GM23338 (cell line): Measurements from ENCODE around the gene KRTAP5-1. TPM values are rescaled to one million over a fixed set of nuclear protein-coding genes. Genes with fewer than 3 reads are reported as not detected.

ENCODE experiments used
- ATAC-seq: fragments of 200-7000 bp; cut with Tn5 transposase; 3 replicates; pipeline ENCODE4 v1.9.1; 2020
- DNase-seq: peaks from one replicate; pipeline ENCODE4 v3.0.0-alpha.2; 2015; ENCODE audit warnings: low spot score
- H2AFZ ChIP-seq: fragments of 200-600 bp; sonication (generic); 2 replicates; pipeline ENCODE4 v1.8.0; 2016; ENCODE audit warnings: antibody characterized with exemption, mild to moderate bottlenecking, moderate library complexity
- H3F3A ChIP-seq: fragments of 200-600 bp; sonication (generic); replicated peaks from 2 replicates; pipeline ENCODE4 v1.8.0; 2017; ENCODE audit warnings: antibody characterized with exemption, mixed run types, low read depth
- H3K27ac ChIP-seq: fragments of 200-600 bp; sonication (generic); 2 replicates; pipeline ENCODE4 v1.6.1; 2016; ENCODE audit warnings: low read depth
- H3K27me3 ChIP-seq: fragments of 200-600 bp; sonication (generic); 2 replicates; pipeline ENCODE4 v1.8.0; 2016; ENCODE audit warnings: mild to moderate bottlenecking, mixed run types, moderate library complexity; ENCODE audit not compliant: insufficient read depth
- H3K36me3 ChIP-seq: fragments of 200-600 bp; sonication (generic); 2 replicates; pipeline ENCODE4 v1.8.0; 2016; ENCODE audit warnings: mild to moderate bottlenecking; ENCODE audit not compliant: insufficient read depth
- H3K4me1 ChIP-seq: fragments of 200-600 bp; sonication (generic); 2 replicates; pipeline ENCODE4 v1.8.0; 2016; ENCODE audit warnings: mild to moderate bottlenecking, moderate library complexity; ENCODE audit not compliant: insufficient read depth
- H3K4me2 ChIP-seq: fragments of 200-600 bp; sonication (generic); 2 replicates; pipeline ENCODE4 v1.7.1; 2017; ENCODE audit warnings: mixed run types
- H3K4me3 ChIP-seq: fragments of 200-600 bp; sonication (generic); 2 replicates; pipeline ENCODE4 v1.6.1; 2016; ENCODE audit warnings: mixed run types
- H3K79me2 ChIP-seq: fragments of 200-600 bp; sonication (generic); replicated peaks from 2 replicates; pipeline ENCODE4 v1.8.0; 2017; ENCODE audit warnings: mild to moderate bottlenecking; ENCODE audit not compliant: insufficient read depth
- H3K9me2 ChIP-seq: fragments of 200-600 bp; sonication (generic); 2 replicates; pipeline ENCODE4 v1.8.0; 2017; ENCODE audit not compliant: insufficient read depth
- H4K20me1 ChIP-seq: fragments of 200-600 bp; sonication (generic); replicated peaks from 2 replicates; pipeline ENCODE4 v1.8.0; 2017; ENCODE audit warnings: mild to moderate bottlenecking; ENCODE audit not compliant: insufficient read depth
- H3K27ac Mint-ChIP-seq: 2 replicates; pipeline ENCODE4 v1.8.0; 2020; ENCODE audit warnings: inconsistent platforms, mild to moderate bottlenecking, moderate library complexity, mixed read lengths
- H3K27me3 Mint-ChIP-seq: 3 replicates; pipeline ENCODE4 v1.8.0; 2022; ENCODE audit warnings: low read depth, mild to moderate bottlenecking, moderate library complexity, mixed read lengths, inconsistent platforms; ENCODE audit not compliant: insufficient read depth, poor library complexity
- H3K36me3 Mint-ChIP-seq: 3 replicates; pipeline ENCODE4 v1.8.0; 2021; ENCODE audit warnings: low read depth, mild to moderate bottlenecking, inconsistent platforms, moderate library complexity, mixed read lengths
- H3K4me1 Mint-ChIP-seq: 3 replicates; pipeline ENCODE4 v1.8.0; 2020; ENCODE audit warnings: mild to moderate bottlenecking, inconsistent platforms, mixed read lengths
- H3K4me3 Mint-ChIP-seq: 3 replicates; pipeline ENCODE4 v1.8.0; 2021; ENCODE audit warnings: moderate library complexity, mild to moderate bottlenecking, inconsistent platforms, mixed read lengths
- H3K9me3 Mint-ChIP-seq: 3 replicates; pipeline ENCODE4 v1.8.0; 2020; ENCODE audit warnings: moderate library complexity, mild to moderate bottlenecking, inconsistent platforms, mixed read lengths
- CTCF ChIP-seq, 2 experiments: fragments of 200-600 bp in 1 of 2; sonication (generic) in 1 of 2; conservative IDR thresholded peaks; 2 replicates each; pipeline versions ENCODE4 v1.5.1 to v1.6.1; 2016 to 2017; ENCODE audit warnings: antibody characterized with exemption in 2 of 2, low read depth in 2 of 2, mild to moderate bottlenecking in 2 of 2, moderate library complexity in 1 of 2
- EZH2 ChIP-seq: fragments of 200-600 bp; sonication (generic); IDR thresholded peaks from one replicate; pipeline ENCODE4 v1.8.0; 2017; ENCODE audit warnings: antibody characterized with exemption, mild to moderate bottlenecking, low read depth; ENCODE audit not compliant: unreplicated experiment
- EZH2phosphoT487 ChIP-seq: fragments of 200-600 bp; sonication (generic); IDR thresholded peaks from one replicate; pipeline ENCODE4 v1.8.1; 2018; ENCODE audit warnings: antibody characterized with exemption; ENCODE audit not compliant: unreplicated experiment
- JUNB ChIP-seq: IDR thresholded peaks from one replicate; pipeline ENCODE4 v1.6.1; 2016; ENCODE audit warnings: antibody characterized with exemption; ENCODE audit not compliant: unreplicated experiment
- NANOG ChIP-seq: IDR thresholded peaks from 2 replicates; pipeline ENCODE4 v1.6.1; 2016; ENCODE audit warnings: antibody characterized with exemption, borderline replicate concordance
- ZNF114 ChIP-seq: fragments of 250-450 bp; sonication (Bioruptor Pico); IDR thresholded peaks from 2 replicates; pipeline ENCODE4 v1.5.0; 2020; ENCODE audit warnings: mild to moderate bottlenecking, moderate library complexity
- ZNF331 ChIP-seq: fragments of 250-450 bp; sonication (Bioruptor Pico); IDR thresholded peaks from 2 replicates; pipeline ENCODE4 v1.5.0; 2020; ENCODE audit warnings: low read depth, mild to moderate bottlenecking, moderate library complexity
- polyA plus RNA-seq: library from polyadenylated mRNA; unstranded; fragments of >200 nt; fragmentation: Nextera tagmentation; extraction: Ambion mirVana; gene quantifications from 2 replicates; pipeline ENCODE4 v1.2.1, GENCODE V29; 2016
- total RNA-seq: library from RNA; depleted of rRNA; stranded (reverse); fragments of >200 nt; shearing (Covaris generic); gene quantifications from 2 replicates; pipeline ENCODE4 v1.2.3, GENCODE V29; 2014

The KRTAP5-1 gene
- total and polyA plus RNA-seq, 2 experiments from 2014 or later, result not detected

DNA sequence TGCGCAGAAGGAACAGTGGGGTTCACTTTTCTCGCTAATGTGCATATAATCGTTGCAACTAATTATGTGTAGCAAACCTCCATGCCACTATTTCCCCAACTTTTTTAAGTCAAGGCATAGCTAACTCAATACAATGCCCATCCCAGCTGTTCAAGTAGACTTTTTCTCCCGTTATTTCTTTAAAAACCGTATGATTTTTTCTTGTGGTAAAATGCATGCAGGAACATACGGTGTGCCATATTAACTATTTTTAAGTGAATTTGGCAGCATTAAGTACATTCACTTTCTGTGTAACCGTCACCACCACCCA, 10.2 kb downstream of the KRTAP5-1 start (continued):
- TF ChIP-seq EZH2phosphoT487, result no peak
- no peak for TF ChIP-seq ZNF331
- no peak for TF ChIP-seq EZH2

DNA sequence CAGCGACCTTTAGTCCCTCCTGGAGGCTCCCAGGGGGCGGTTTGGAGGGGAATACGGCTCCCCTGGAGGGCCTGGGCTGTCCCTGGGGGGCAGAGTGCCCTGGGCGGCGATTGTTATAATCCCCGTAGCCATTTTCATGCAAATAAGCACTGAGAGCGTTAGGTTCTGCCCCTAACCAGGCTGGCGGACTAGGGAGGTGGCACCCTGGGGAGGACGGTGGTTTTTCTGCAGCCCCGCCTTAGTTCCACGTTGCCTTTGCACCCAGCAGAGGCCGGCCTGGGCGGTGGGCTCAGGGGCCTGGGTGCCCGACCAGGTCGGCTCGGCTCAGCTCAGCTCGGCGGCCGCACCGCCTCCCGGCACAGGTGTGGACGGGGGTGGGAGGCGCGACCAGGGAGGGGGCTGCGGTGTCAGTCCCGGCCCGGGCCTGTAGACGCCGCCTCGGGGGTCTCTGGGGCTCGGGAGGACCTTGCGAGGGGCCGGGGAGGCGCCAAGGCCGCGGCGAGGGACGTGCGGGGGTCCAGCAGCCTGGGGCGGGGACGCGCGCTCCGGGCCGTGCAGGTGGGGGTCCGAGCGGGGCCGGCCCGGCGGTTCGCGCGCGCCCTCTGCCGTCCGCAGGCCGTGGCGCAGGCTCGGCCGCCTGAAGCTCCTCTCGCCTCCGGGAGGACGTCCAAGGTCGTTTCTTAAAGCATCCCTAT, 10.7 kb downstream of the KRTAP5-1 start:
- Histone ChIP-seq H2AFZ (no peak overlapping the region; the same call in 1 of the 2 replicates), H3K27me3 (peaks cover 58% of the 10 kb centered on the region), H3F3A (peaks cover 8% of the 10 kb centered on the region; the same call in 1 of the 2 replicates), H3K4me3 (peak overlapping the region; percentile 60), H3K36me3 (no peaks in the 10 kb centered on the region), H3K27ac (no peak overlapping the region), H3K9me2 (no peaks in the 10 kb centered on the region), H3K4me1 (peaks cover 20% of the 10 kb centered on the region; the same call in 1 of the 2 replicates), H3K4me2 (peak overlapping the region; percentile 90), H4K20me1 (no peaks in the 10 kb centered on the region), H3K79me2 (no peaks in the 10 kb centered on the region)
- Mint-ChIP-seq H3K27me3 (peaks cover 50% of the 10 kb centered on the region), H3K36me3 (no peaks in the 10 kb centered on the region), H3K27ac (no peak overlapping the region), H3K4me1 (peaks cover 3% of the 10 kb centered on the region; the same call in 1 of the 3 replicates), H3K9me3 (peaks cover 14% of the 10 kb centered on the region), H3K4me3 (peak overlapping the region; percentile 50; the same call in 2 of the 3 replicates)
- DNase-seq (peak; percentile 62), ATAC-seq (peak; percentile 52)
- TF ChIP-seq JUNB, result no peak
- TF ChIP-seq NANOG, result no peak
- TF ChIP-seq CTCF (conservative IDR thresholded peaks at IDR 0.05; ENCODE audit: low read depth in 2 of 2), result peak; percentile 54 to 79

DNA sequence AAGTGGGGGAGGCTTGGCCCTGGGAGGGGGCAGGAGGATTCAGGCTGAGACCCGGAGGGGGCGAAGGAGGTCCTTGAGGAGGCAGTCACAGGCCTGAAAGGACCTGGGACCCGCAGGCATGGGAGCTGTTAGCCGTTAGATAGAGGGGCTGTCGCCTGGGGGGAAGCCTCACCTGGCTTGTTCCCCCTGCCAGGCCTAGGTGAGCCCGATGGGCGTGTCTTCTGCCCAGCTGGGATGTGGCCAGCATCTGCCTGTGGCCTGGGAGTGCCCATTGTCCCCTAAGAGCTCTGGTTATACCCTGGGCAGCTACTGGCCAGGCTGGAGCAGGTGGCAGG, 11.2 kb downstream of the KRTAP5-1 start:
- Histone ChIP-seq H2AFZ (no peak overlapping the region), H3K27me3 (peaks cover 60% of the 10 kb centered on the region), H3K27ac (no peak overlapping the region), H3K79me2 (no peaks in the 10 kb centered on the region), H3K4me1 (peaks cover 23% of the 10 kb centered on the region), H3K9me2 (no peaks in the 10 kb centered on the region), H3F3A (peaks cover 8% of the 10 kb centered on the region; the same call in 1 of the 2 replicates), H3K4me3 (peak overlapping the region; percentile 60), H3K4me2 (peak overlapping the region; percentile 90), H3K36me3 (no peaks in the 10 kb centered on the region), H4K20me1 (no peaks in the 10 kb centered on the region)
- Mint-ChIP-seq H3K4me1 (peaks cover 7% of the 10 kb centered on the region), H3K27ac (no peak overlapping the region), H3K27me3 (peaks cover 55% of the 10 kb centered on the region), H3K36me3 (no peaks in the 10 kb centered on the region), H3K9me3 (peaks cover 9% of the 10 kb centered on the region; the same call in 2 of the 3 replicates), H3K4me3 (peak overlapping the region; percentile 37)
- ATAC-seq (peak; percentile 47), DNase-seq (no peak)
- TF ChIP-seq EZH2phosphoT487, result no peak
- TF ChIP-seq EZH2, result no peak
- TF ChIP-seq ZNF114 (CRISPR knock-in tag), result no peak
